RCC 7860 (cell line): Measurements from ENCODE around the gene MTHFSD.

Experiments used
- DNase-seq: peaks from one replicate; pipeline ENCODE4 v3.0.0-alpha.2; 2015; ENCODE audit warnings: low spot score
- FAIRE-seq: peaks from 2 replicates; lab custom pipeline; 2012; peaks lifted over from hg19 to GRCh38; lab: Jason Lieb, UNC

The MTHFSD gene

GRCh38 chr16:86515777-86516622 lies 39.0 kb downstream of the MTHFSD start:
- no peak for FAIRE-seq
- DNase-seq = no peak

DNA sequence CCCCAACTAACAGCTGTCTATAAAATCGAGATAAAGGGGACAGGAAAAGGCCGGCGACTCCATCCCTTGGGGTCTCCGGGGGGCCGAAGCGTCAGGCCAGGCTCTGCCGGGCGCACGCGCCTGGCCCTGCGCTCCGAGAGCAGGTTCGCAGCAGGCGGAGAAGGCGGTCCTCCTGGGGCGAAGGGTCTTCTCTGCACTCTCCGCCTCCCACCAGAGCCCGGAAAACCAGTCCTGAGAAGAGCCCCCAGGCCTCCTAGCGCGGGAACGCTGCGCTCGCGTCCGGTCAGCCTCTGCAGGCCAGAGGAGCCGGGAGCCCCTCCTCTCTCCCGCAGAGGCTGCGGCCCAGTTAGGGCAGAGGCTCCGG lies 39.6 kb downstream of the MTHFSD start:
- FAIRE-seq = no peak
- DNase-seq = no peak

GRCh38 chr16:86514481-86515376 lies 40.3 kb downstream of the MTHFSD start:
- DNase-seq (no peak), FAIRE-seq (no peak)

DNA sequence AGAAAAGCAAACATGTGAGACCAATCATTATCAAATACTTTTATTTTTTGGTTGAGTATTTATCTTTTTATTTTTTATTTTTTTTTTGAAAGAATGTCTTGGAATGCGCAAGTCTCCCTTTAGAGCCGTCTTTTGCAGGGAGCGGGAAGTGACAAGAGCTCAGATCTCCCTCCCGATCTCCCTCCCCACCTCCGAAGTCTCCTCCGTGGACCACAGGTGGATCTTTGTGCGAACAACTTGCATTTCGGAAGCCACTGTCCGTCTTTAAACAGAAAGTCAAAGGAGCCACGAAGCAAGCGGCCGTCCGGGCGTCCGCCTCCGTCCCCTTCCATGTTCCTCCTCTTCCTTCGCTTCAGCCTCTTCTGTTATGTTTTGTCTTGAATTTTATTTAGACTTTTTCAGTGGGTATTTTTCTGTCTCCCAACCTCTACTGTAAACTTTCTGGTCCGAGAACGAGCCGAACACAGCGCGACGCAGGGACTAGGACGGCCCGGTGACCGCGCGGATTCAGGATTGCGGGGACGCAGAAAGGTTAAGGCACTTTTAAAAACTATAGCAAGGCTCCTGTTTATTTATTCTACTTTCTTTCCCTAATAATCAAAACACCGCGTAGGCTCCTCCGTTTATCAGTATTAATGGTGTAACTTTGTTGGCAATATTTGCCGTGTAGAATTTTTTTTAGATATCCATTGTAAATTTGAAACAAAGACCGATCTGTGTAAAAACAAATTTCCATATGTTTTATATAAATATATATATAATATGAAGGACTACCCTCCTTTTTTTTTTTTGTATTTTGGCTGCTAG lies 41.4 kb downstream of the MTHFSD start:
- no peak for FAIRE-seq
- DNase-seq = no peak

DNA sequence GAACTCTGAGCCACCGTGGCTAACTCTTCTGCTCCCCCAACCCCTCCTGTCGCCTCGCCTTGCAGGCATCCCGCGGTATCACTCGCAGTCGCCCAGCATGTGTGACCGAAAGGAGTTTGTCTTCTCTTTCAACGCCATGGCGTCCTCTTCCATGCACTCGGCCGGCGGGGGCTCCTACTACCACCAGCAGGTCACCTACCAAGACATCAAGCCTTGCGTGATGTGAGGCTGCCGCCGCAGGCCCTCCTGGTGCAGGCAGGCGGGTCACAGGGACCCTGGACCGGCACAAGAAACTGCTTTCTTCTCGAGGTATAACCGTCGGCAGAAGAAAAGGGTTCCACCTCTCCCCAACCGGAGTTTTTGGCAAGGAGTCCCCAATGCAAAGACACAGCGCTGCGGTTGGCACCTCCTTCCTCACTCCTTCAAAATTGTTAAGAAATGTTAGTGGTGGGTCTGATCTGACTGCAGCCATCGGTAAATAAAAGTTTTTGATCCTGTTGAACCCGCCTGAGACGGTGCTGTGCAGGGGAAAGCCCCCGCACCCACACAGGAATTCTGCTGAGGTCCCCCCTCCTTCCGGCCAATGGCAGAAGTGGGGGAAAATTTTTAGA lies 42.1 kb downstream of the MTHFSD start:
- DNase-seq (no peak), FAIRE-seq (no peak)

DNA sequence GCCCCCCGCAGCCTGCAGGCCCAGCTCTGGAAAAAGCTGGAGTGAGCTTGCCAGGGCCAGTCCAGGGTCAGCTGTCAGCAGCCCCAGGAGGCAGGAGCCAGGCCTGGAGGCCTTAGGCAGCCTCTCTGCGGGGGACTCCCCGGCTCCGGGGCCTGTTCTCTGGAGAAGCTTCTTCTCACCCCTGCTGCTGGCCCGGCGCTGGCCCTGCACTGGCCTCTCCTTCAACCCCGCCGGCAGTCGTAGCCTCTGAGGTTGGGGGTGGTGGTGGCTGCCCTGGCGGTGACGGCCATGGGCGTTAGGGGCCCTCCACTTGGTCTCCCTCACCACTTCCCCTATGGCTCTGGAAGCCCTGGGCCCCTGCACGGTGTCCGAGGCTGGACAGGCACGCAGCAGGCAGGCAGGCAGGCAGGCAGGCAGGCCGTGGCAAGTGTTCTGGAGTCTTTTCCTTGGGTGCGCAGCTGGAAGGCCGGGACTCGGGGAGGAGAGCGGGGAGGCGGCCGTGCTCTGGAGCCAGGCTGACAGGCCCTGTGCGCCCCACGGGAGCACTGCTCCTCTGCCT lies 42.7 kb downstream of the MTHFSD start:
- FAIRE-seq (no peak), DNase-seq (no peak)

DNA sequence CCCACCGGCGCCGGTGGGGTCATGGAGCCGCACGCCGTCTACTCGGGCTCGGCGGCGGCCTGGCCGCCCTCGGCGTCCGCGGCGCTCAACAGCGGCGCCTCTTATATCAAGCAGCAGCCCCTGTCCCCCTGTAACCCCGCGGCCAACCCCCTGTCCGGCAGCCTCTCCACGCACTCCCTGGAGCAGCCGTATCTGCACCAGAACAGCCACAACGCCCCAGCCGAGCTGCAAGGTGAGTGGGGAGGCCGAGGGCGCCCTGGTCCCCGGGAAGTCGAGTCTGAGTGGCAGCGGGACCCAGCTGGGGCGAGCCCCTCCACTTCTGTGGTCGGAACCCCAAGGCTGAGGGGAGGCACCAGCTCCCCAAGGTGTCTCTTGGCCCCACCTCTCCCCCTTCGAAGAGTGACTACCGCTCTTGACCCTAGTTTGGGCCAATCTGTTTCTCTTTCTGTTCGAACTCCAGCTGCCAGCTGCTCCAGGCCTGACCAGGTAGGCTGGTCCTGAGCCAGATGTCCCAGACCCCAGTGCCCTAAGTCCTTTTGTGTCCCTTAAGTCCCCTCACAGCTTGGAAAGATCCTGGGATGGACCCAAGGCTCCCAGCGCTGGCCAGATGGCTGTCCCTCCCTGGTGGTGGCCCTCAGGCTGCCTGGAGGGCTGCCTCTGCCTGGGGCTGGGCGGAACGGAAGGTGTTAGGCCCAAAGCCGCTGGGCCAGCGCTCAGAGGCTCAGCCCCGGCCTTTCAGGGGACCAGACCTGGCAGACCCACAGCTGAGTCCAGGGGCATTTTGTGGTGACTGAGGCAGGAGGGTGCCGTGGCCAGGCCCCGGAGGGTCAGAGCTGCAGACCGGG lies 43.5 kb downstream of the MTHFSD start:
- DNase-seq = no peak
- FAIRE-seq = no peak

DNA sequence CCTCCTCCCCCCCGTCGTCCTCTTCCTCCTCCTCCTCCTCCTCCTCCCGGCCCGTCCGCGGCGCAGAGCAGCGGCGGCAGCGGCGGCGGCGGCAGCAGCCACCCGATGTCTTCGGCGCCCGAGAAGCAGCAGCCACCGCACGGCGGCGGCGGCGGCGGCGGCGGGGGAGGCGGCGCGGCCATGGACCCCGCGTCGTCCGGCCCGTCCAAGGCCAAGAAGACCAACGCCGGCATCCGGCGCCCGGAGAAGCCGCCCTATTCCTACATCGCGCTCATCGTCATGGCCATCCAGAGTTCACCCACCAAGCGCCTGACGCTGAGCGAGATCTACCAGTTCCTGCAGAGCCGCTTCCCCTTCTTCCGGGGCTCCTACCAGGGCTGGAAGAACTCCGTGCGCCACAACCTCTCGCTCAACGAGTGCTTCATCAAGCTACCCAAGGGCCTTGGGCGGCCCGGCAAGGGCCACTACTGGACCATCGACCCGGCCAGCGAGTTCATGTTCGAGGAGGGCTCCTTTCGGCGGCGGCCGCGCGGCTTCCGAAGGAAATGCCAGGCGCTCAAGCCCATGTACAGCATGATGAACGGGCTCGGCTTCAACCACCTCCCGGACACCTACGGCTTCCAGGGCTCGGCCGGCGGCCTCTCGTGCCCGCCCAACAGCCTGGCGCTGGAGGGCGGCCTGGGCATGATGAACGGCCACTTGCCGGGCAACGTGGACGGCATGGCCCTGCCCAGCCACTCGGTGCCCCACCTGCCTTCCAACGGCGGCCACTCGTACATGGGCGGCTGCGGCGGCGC lies 44.4 kb downstream of the MTHFSD start, which contains the start of gene FOXF1:
Gene FOXF1, plus strand, starts transcription at position 63 of the 797 bp plus-strand sequence. Its CDS starts 43 bp downstream, at position 106.
- DNase-seq (no peak), FAIRE-seq (no peak)

- DNase-seq (no peak), FAIRE-seq (no peak)
Observed at GRCh38 chr16:86509759-86510464, 45.1 kb downstream of the MTHFSD start.

DNA sequence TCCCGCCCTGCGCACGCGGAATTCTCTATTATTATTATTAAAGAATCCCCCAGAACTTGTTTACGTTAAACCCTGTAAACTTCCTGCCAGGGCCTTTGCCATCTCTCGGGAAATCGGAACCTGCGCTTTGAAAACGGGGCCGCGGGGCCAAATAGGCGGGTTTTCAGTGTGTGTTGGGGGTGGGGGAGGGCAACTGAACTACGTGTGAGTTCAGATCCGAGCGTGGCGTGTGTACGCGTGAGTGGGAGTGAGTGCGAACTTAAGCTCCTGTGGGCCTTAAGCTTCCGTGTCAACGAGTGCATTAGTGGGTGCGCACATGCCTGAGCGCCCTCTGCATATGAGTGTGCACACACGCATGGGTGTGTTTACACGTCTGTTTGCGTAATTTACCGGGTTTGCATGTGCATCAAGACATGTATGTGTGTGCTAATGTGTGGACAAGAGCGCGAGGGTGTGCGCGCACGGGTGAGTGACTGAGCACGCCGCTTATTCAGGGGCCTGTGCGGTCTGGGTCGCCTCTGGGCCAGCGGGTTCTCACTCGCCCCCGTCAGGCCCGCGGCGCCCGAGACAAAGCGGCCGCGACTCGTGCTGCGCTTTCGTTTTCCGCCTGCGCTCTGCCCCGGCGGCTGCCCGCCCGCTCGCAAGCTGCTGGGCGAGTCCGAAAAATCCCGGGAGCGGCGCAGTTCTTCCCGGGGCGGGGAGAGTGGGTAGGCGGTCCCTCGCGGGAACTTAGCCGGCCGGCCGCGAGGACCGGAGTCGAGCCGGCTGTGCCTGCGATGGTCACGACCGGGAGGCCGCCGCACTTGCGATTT lies 45.9 kb downstream of the MTHFSD start:
- no peak for FAIRE-seq
- no peak for DNase-seq

GRCh38 chr16:86508028-86508946 lies 46.7 kb downstream of the MTHFSD start:
- no peak for FAIRE-seq

GRCh38 chr16:86507173-86508027 lies 47.6 kb downstream of the MTHFSD start:
- no peak for DNase-seq
- FAIRE-seq = no peak

More at GRCh38 chr16:86508028-86508946, 46.7 kb downstream of the MTHFSD start:
- DNase-seq = no peak

DNA sequence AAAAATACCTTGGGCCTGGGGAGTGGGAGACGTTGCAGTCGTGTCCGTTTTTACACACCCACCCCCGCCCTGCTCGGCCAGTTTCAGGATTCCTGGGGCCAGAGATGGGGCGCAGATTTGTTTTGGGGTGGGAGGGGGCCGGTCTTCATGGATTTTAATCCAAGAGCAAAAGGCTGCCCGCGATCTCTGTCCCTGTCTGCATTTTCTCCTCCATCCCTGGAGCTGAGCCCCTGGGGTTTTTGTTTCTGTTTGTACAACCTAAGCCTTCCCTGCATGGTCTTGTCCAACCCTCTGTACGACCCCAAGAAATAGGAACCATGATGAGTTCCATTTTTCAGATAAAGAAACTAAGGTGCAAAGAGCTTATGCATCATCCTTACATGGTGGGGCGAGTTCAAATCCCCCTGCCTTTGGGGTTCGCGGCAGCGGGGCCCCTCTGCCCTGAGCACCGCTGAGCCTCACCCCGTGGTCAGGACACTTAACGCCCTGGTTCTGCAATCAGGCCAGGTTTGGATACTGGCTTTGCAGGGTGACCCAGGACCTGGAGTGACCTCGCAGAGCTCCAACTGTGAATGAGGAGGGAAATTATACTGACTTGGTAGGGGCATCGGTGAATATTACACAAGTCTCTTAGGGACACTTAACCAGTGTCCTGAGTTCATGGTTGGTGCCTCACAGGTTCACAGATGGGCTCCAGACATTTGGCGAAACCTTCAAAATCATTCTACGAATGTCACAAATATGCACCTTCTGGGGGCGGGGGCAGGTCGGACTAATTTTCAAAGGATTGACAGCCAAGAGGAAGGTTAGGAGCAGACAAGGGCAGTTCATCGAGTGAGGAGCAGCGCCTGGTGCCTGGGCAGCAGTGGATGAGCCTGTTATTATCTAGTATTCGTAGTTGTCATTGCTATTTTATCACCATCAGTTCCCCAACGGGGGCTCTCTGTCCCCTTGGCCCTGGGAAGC lies 48.9 kb downstream of the MTHFSD start:
- FAIRE-seq (no peak), DNase-seq (no peak)
